ENCODE data around the gene SOX9.

Gene SOX9

DNA sequence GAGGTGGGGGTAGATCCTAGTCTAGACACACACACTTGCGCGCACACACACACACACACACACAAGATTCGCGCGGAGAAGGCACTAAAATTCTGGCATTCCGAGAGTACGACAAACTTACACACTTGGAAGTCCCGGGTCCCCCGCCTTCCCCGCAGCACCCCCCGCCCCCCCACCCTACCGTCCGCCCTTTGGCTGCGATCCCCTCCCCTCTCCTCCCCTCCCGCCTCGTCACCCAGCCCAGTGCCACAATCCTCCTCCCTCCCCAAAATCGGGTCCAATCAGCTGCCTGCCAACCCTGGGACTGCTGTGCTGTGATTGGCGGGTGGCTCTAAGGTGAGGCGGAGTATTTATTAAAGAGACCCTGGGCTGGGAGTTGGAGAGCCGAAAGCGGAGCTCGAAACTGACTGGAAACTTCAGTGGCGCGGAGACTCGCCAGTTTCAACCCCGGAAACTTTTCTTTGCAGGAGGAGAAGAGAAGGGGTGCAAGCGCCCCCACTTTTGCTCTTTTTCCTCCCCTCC, at the start of gene SOX9:
Gene SOX9, plus strand, starts transcription at position 379 of the 522 bp plus-strand sequence. CDS start 372 bp downstream, outside the sequence.
- no peak within 1 kb of the TSS for H3K27ac ChIP-seq (ENCODE audit: low read depth, low read length)
- no peak within 1 kb of the TSS for H3K4me2 ChIP-seq (ENCODE audit: low read depth, low read length, poor library complexity, severe bottlenecking)
- no peak for TF ChIP-seq EZH2phosphoT487 (conservative IDR thresholded peaks at IDR 0.05; ENCODE audit: low read length)
- TF ChIP-seq, protein P1, sequence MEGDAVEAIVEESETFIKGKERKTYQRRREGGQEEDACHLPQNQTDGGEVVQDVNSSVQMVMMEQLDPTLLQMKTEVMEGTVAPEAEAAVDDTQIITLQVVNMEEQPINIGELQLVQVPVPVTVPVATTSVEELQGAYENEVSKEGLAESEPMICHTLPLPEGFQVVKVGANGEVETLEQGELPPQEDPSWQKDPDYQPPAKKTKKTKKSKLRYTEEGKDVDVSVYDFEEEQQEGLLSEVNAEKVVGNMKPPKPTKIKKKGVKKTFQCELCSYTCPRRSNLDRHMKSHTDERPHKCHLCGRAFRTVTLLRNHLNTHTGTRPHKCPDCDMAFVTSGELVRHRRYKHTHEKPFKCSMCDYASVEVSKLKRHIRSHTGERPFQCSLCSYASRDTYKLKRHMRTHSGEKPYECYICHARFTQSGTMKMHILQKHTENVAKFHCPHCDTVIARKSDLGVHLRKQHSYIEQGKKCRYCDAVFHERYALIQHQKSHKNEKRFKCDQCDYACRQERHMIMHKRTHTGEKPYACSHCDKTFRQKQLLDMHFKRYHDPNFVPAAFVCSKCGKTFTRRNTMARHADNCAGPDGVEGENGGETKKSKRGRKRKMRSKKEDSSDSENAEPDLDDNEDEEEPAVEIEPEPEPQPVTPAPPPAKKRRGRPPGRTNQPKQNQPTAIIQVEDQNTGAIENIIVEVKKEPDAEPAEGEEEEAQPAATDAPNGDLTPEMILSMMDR (IDR thresholded peaks at IDR 0.05; ENCODE audit: insufficient read depth, low read length, poor library complexity, severe bottlenecking) = no peak
- H3K9me3 ChIP-seq (ENCODE audit: insufficient read depth, low read length) = no peaks in the 10 kb centered on the region
- H3K36me3 ChIP-seq (ENCODE audit: low read length) = no peaks in the 10 kb centered on the region
- H3F3A ChIP-seq (ENCODE audit: insufficient read depth) = no peaks in the 10 kb centered on the region
- no peak within 1 kb of the TSS for H3K4me3 ChIP-seq (ENCODE audit: insufficient read depth, low read length, poor library complexity, severe bottlenecking)
- H4K20me1 ChIP-seq (ENCODE audit: low read depth, low read length) = no peaks in the 10 kb centered on the region
- H3K27me3 ChIP-seq (ENCODE audit: low read length) = no peaks in the 10 kb centered on the region
- H2AFZ ChIP-seq (ENCODE audit: low read depth, low read length, severe bottlenecking) = no peak within 1 kb of the TSS
- H3K79me2 ChIP-seq (ENCODE audit: insufficient read depth, low read length) = no peaks in the 10 kb centered on the region
- H3K9me2 ChIP-seq (replicated peaks; ENCODE audit: insufficient read depth, low read length) = no peaks in the 10 kb centered on the region
- no peak within 1 kb of the TSS for H3K9ac ChIP-seq (ENCODE audit: low read length)

DNA sequence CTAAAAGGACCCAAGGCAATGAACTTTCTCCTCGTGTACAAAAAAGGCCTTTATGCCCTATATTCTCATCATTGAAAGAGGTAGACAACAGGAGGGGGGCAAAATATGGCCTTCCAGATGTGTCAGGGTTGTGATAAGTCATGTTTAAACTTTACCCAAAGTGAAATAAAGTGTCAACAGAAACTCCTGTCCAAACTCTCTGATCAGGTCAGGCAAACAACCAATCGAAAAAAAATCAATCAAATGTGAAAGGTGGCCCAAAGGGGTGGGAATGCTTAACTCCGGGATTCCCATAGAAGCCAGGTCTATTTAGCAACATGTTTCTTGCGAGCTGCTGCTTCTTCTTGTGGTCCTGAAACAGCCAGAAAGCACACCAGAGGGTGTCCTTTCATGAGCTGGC, 49.5 kb upstream of the SOX9 start:
- H4K20me1 ChIP-seq (ENCODE audit: low read depth, low read length) = no peaks in the 10 kb centered on the region
- H3K4me3 ChIP-seq (ENCODE audit: insufficient read depth, low read length, poor library complexity, severe bottlenecking) = no peak overlapping the region
- no peaks in the 10 kb centered on the region for H3K9me3 ChIP-seq (ENCODE audit: insufficient read depth, low read length)
- H3K9me2 ChIP-seq (replicated peaks; ENCODE audit: insufficient read depth, low read length) = no peaks in the 10 kb centered on the region; the same call in 1 of the 2 replicates
- H3F3A ChIP-seq (ENCODE audit: insufficient read depth) = no peaks in the 10 kb centered on the region
- no peak overlapping the region for H3K4me2 ChIP-seq (ENCODE audit: low read depth, low read length, poor library complexity, severe bottlenecking)
- H3K27me3 ChIP-seq (ENCODE audit: low read length) = no peaks in the 10 kb centered on the region
- H3K79me2 ChIP-seq (ENCODE audit: insufficient read depth, low read length) = no peaks in the 10 kb centered on the region
- H3K27ac ChIP-seq (ENCODE audit: low read depth, low read length) = no peak overlapping the region
- no peak overlapping the region for H2AFZ ChIP-seq (ENCODE audit: low read depth, low read length, severe bottlenecking)
- no peaks in the 10 kb centered on the region for H3K36me3 ChIP-seq (ENCODE audit: low read length)
- no peak for TF ChIP-seq EZH2phosphoT487 (conservative IDR thresholded peaks at IDR 0.05; ENCODE audit: low read length)
- TF ChIP-seq, protein P1 (IDR thresholded peaks at IDR 0.05; ENCODE audit: insufficient read depth, low read length, poor library complexity, severe bottlenecking) = no peak
- H3K9ac ChIP-seq (ENCODE audit: low read length) = no peak overlapping the region

DNA sequence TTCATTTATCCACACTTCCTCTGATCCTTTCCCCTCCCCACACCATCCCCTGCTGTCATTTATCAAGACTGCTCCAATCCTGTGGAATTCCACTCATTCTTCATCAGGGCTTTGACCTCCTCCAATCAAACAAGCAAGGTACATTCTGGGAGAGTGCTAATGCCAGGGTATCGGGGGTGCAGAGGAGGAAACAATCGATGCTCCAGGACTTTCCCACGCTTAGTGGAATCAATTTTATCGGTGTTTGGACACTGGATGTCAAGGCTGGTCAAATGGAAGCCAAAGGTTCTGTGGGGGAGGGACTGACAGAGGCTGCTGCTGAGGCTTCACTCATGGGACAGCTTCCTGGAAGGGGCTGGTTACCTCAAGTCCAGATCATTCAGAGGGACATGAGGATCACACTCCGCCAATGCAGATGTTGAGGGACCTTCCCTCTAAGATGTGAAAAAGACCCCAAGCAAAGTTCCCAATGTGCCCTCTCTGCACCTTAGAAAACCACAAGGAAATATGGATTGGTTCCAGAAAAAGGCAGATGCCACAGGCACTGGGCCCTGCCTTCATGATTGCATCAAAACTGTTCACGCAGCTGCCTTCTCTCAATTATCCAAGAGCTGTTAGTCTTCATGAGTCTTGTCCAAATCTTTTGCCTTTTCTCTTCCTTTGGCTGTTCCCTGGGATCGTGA, 44.7 kb upstream of the SOX9 start:
- H3K4me2 ChIP-seq (ENCODE audit: low read depth, low read length, poor library complexity, severe bottlenecking) = no peak overlapping the region

More for the DNA sequence above, 44.7 kb upstream of the SOX9 start:
- no peaks in the 10 kb centered on the region for H3F3A ChIP-seq (ENCODE audit: insufficient read depth)
- TF ChIP-seq, protein P1 (IDR thresholded peaks at IDR 0.05; ENCODE audit: insufficient read depth, low read length, poor library complexity, severe bottlenecking) = no peak
- no peak for TF ChIP-seq EZH2phosphoT487 (conservative IDR thresholded peaks at IDR 0.05; ENCODE audit: low read length)
- H3K79me2 ChIP-seq (ENCODE audit: insufficient read depth, low read length) = no peaks in the 10 kb centered on the region
- no peak overlapping the region for H3K4me3 ChIP-seq (ENCODE audit: insufficient read depth, low read length, poor library complexity, severe bottlenecking)
- H3K36me3 ChIP-seq (ENCODE audit: low read length) = no peaks in the 10 kb centered on the region
- H3K9me3 ChIP-seq (ENCODE audit: insufficient read depth, low read length) = no peaks in the 10 kb centered on the region
- H2AFZ ChIP-seq (ENCODE audit: low read depth, low read length, severe bottlenecking) = no peak overlapping the region
- H3K9ac ChIP-seq (ENCODE audit: low read length) = no peak overlapping the region
- no peaks in the 10 kb centered on the region for H3K27me3 ChIP-seq (ENCODE audit: low read length)
- no peaks in the 10 kb centered on the region; the same call in 1 of the 2 replicates for H3K9me2 ChIP-seq (replicated peaks; ENCODE audit: insufficient read depth, low read length)
- no peak overlapping the region for H3K27ac ChIP-seq (ENCODE audit: low read depth, low read length)
- no peaks in the 10 kb centered on the region for H4K20me1 ChIP-seq (ENCODE audit: low read depth, low read length)
